ENCODE results near the gene INHA.

- TF ChIP-seq CTCF (IDR thresholded peaks at IDR 0.05) (no peak), POLR2AphosphoS5 (IDR thresholded peaks at IDR 0.05) (no peak), EP300 (IDR thresholded peaks at IDR 0.05; ENCODE audit: low read depth) (no peak), POLR2A (IDR thresholded peaks at IDR 0.05) (no peak)
Observed at GRCh38 chr2:219611866-219612576, 39.9 kb downstream of the INHA start.
